Activated CD8-positive, alpha-beta T cell treated with anti-CD3 and anti-CD28 coated beads for 36 hours (primary cell): ENCODE measurements around the gene GALNT17. TPM values are rescaled to one million over a fixed set of nuclear protein-coding genes. Genes with fewer than 3 reads are reported as not detected.

Experiments used
- ATAC-seq: fragments of 200-7000 bp; cut with Tn5 transposase; one replicate; pipeline ENCODE4 v1.10.0; 2021; ENCODE audit warnings: mild to moderate bottlenecking, moderate library complexity
- CTCF ChIA-PET: fragments of 350-600 bp; sonication (Branson Sonifier 250); formaldehyde crosslinking; loops from one replicate; lab custom pipeline; 2021; ENCODE audit warnings: antibody characterized with exemption; lab: Charles Lee
- POLR2A ChIA-PET: fragments of 350-600 bp; sonication (Branson Sonifier 250); formaldehyde crosslinking; loops from one replicate; lab custom pipeline; 2021; ENCODE audit warnings: antibody characterized with exemption; lab: Charles Lee
- DNase-seq: peaks from one replicate; pipeline ENCODE4 v3.0.0-alpha.2; 2020
- H3K27ac Mint-ChIP-seq: one replicate; pipeline ENCODE4 v1.8.0; 2021; ENCODE audit warnings: mild to moderate bottlenecking, mixed read lengths
- H3K27me3 Mint-ChIP-seq: one replicate; pipeline ENCODE4 v1.8.0; 2021; ENCODE audit warnings: mixed read lengths
- H3K36me3 Mint-ChIP-seq: one replicate; pipeline ENCODE4 v1.8.0; 2021; ENCODE audit warnings: low read depth, mixed read lengths
- H3K4me1 Mint-ChIP-seq: one replicate; pipeline ENCODE4 v1.8.0; 2021; ENCODE audit warnings: low read depth, mixed read lengths
- H3K4me3 Mint-ChIP-seq: one replicate; pipeline ENCODE4 v1.8.0; 2021; ENCODE audit warnings: mild to moderate bottlenecking, moderate library complexity, mixed read lengths
- H3K9me3 Mint-ChIP-seq: one replicate; pipeline ENCODE4 v1.8.0; 2021; ENCODE audit warnings: mixed read lengths
- CTCF ChIP-seq: fragments of 200-600 bp; IDR thresholded peaks from one replicate; pipeline ENCODE4 v1.8.0; 2022; ENCODE audit warnings: antibody characterized with exemption, mild to moderate bottlenecking
- intact Hi-C: fragments of 100-400 bp; cut with micrococcal nuclease; formaldehyde crosslinking; loops from one replicate; pipeline ENCODE4 v1.10.0; 2022
- total RNA-seq, 2 experiments: library from RNA; stranded (reverse); gene quantifications; one replicate each; pipeline ENCODE4 v1.2.3, GENCODE V29; 2021

The GALNT17 gene
- total RNA-seq, 2 experiments from 2014 or later = not detected

- ChIA-PET POLR2A (no interaction called here), CTCF (no interaction called here)
- Mint-ChIP-seq H3K9me3 (peaks cover 3% of the 10 kb centered on the region), H3K27ac (no peak overlapping the region), H3K4me1 (no peaks in the 10 kb centered on the region), H3K27me3 (no peaks in the 10 kb centered on the region), H3K36me3 (no peaks in the 10 kb centered on the region), H3K4me3 (no peak overlapping the region)
- no peak for TF ChIP-seq CTCF
- ATAC-seq = no peak
- no peak for DNase-seq
- intact Hi-C loops = no loop called here
Measured at GRCh38 chr7:71507680-71508602, 376.0 kb downstream of the GALNT17 start.

GRCh38 chr7:71509381-71509780, 377.4 kb downstream of the GALNT17 start:
- DNase-seq (no peak), ATAC-seq (no peak)
- POLR2A ChIA-PET = no interaction called here
- CTCF ChIA-PET = no interaction called here
- no peaks in the 10 kb centered on the region for H3K4me1 Mint-ChIP-seq
- H3K9me3 Mint-ChIP-seq = peaks cover 5% of the 10 kb centered on the region
- H3K4me3 Mint-ChIP-seq = no peak overlapping the region
- no peaks in the 10 kb centered on the region for H3K36me3 Mint-ChIP-seq
- no peak for TF ChIP-seq CTCF
- no peaks in the 10 kb centered on the region for H3K27me3 Mint-ChIP-seq
- intact Hi-C loops = no loop called here
- no peak overlapping the region for H3K27ac Mint-ChIP-seq

DNA sequence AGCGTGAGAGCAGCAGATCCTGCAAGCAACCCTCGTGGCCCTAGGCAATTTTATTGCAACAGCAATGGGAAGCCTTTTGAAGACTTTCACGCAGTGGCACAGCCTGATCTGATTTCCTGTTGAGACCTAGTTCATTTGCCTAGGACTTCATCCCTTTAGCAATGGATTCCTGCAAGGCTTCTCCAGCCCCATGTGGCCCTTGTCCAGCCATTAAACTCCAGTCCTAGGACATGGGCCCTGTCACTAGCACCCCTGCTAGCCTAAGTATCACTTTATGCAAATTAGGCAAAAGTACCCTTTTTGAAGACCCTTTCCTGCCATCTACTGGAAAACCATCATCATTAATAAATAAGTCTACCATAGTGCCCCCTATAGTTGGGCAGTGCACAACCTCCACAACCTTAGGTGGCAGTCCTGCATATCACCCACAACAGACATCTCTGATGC, 379.4 kb downstream of the GALNT17 start:
- no peak overlapping the region for H3K4me3 Mint-ChIP-seq
- H3K27me3 Mint-ChIP-seq = no peaks in the 10 kb centered on the region
- H3K36me3 Mint-ChIP-seq = no peaks in the 10 kb centered on the region
- no peaks in the 10 kb centered on the region for H3K4me1 Mint-ChIP-seq
- intact Hi-C loops = no loop called here
- TF ChIP-seq CTCF = no peak
- POLR2A ChIA-PET = no interaction called here
- ATAC-seq (no peak), DNase-seq (no peak)
- H3K9me3 Mint-ChIP-seq = peaks cover 9% of the 10 kb centered on the region
- CTCF ChIA-PET = no interaction called here
- no peak overlapping the region for H3K27ac Mint-ChIP-seq

DNA sequence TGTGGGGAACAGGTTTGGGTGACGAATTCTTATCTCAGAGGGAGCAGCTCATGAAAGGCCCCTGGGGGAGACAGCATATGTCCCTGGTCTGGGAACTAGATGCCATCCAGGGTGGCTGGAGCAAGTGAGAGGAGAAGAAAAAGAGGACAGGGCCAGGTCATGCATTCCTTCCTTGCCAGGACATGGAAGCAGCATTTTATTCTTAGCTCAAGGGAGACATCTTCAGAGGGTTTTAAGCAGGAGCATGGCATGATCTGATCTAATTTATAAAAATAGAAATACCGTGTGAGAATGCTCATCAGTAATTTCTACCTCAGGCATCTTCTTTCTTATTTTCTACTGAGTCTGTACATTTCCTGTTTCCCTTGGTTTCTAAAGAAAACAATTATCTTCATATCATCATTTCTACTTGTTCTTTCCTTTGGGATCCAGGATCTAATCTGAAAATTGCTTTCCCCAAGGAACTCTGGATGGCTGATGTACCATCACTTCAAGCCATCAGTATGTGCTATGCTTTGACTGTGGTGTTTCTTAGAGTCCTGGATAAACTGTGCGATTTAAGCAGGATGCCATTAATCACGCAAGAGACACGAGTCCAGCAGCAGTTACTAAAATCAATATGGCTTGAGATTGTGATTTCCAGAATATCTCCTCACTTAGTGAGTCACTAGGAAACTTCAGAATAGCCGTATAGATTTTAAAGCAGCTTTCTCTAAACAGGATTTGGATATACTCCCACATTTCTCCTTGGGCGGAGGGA, 386.2 kb downstream of the GALNT17 start:
- H3K36me3 Mint-ChIP-seq = no peaks in the 10 kb centered on the region
- H3K9me3 Mint-ChIP-seq = peaks cover 20% of the 10 kb centered on the region
- intact Hi-C loops = no loop called here
- no peaks in the 10 kb centered on the region for H3K27me3 Mint-ChIP-seq
- ATAC-seq = no peak
- DNase-seq = no peak
- no peak for TF ChIP-seq CTCF
- no peak overlapping the region for H3K4me3 Mint-ChIP-seq
- H3K4me1 Mint-ChIP-seq = no peaks in the 10 kb centered on the region
- ChIA-PET CTCF (no interaction called here), POLR2A (no interaction called here)
- no peak overlapping the region for H3K27ac Mint-ChIP-seq

DNA sequence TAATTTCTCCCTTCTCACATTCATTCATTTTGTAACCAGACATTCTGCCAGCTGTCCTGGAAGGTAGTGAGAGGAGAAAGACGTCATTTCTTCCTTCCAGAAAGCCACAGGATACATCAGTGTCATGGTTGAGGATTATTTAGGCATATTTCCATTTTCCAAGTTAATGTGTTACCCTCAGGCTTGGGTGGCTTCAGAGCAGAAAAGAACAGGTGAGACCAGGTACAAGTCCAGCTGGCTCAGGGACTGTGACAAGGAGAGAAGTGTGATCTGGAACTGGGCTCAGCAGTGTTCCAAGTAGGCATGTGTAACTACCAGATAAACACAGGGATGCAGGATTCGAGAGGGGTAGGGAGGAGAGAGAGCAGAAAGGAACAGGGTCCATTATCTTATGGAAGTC, 386.9 kb downstream of the GALNT17 start:
- DNase-seq (no peak), ATAC-seq (no peak)
- ChIA-PET CTCF (no interaction called here), POLR2A (no interaction called here)
- TF ChIP-seq CTCF = no peak
- intact Hi-C loops = no loop called here
- no peaks in the 10 kb centered on the region for H3K4me1 Mint-ChIP-seq
- no peak overlapping the region for H3K4me3 Mint-ChIP-seq
- no peak overlapping the region for H3K27ac Mint-ChIP-seq
- H3K36me3 Mint-ChIP-seq = no peaks in the 10 kb centered on the region
- H3K27me3 Mint-ChIP-seq = no peaks in the 10 kb centered on the region
- peaks cover 18% of the 10 kb centered on the region for H3K9me3 Mint-ChIP-seq
